Body of pancreas (tissue), 4 donors: Measurements from ENCODE around the gene PHC2.

Experiments
- CTCF ChIP-seq, 7 experiments: fragments of 450-650 bp in 4 of 7; fragments of 200-600 bp in 3 of 7; sonication (generic) in 3 of 7; IDR thresholded peaks; one replicate each; pipeline ENCODE4 v1.5.1; 2016 to 2019; ENCODE audit warnings: antibody characterized with exemption in 7 of 7
- POLR2A ChIP-seq, 3 donors: fragments of 450-650 bp; IDR thresholded peaks; one replicate each; pipeline ENCODE4 v1.6.1; 2016; ENCODE audit warnings: antibody characterized with exemption in 3 of 3, mild to moderate bottlenecking in 2 of 3

- TF ChIP-seq CTCF (IDR thresholded peaks at IDR 0.05): no peak
- TF ChIP-seq POLR2A (IDR thresholded peaks at IDR 0.05): no peak
Measured at GRCh38 chr1:33435096-33435820, 4.4 kb upstream of the PHC2 start.
